Measurements from ENCODE around the gene RPL7L1. TPM values are rescaled to one million over a fixed set of nuclear protein-coding genes. Genes with fewer than 3 reads are reported as not detected.
A peak's percentile ranks its signal among the peaks of the same experiment; 100 is the strongest.
"Not testable (repeated sequence)": the region's sequence is repeated elsewhere in the genome, so short reads cannot be mapped to it uniquely, and the experiment has no call there.

RPL7L1 gene
- total RNA-seq, 4 donors from 2014 or later = 99.1 to 121 (median 103) TPM

DNA sequence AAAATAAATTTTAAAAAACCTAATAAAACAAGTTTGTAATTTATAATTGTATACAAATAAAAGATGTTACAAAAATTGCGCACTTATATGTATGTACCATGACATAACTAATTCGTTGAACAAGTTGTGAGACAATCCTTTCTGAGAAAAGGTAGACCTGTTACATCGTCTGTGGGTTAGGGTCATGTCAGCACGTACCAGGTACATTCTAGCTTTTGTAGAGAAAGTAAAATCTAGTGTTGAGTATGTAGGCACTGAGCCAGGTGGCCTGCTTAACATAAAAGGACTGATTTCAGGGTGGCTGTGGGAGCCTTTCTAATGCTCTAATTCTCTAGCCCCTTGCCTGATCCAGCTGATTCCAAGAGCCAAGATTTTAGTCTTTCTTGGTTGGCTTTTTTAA is 10.4 kb downstream of the RPL7L1 start:
- Histone ChIP-seq H3K36me3 (peaks cover 16 to 21% of the 10 kb centered on the region in 2 donors), H3K9me3 (no peaks in the 10 kb centered on the region), H3K27me3 (no peaks in the 10 kb centered on the region), H3K4me3 (replicated peaks in 1 of 3) (peak overlapping the region in 1 of 3 donors; percentile 71), H3K4me1 (peaks cover 7% of the 10 kb centered on the region in 2 donors), H3K27ac (no peak overlapping the region)
- TF ChIP-seq, protein P1, sequence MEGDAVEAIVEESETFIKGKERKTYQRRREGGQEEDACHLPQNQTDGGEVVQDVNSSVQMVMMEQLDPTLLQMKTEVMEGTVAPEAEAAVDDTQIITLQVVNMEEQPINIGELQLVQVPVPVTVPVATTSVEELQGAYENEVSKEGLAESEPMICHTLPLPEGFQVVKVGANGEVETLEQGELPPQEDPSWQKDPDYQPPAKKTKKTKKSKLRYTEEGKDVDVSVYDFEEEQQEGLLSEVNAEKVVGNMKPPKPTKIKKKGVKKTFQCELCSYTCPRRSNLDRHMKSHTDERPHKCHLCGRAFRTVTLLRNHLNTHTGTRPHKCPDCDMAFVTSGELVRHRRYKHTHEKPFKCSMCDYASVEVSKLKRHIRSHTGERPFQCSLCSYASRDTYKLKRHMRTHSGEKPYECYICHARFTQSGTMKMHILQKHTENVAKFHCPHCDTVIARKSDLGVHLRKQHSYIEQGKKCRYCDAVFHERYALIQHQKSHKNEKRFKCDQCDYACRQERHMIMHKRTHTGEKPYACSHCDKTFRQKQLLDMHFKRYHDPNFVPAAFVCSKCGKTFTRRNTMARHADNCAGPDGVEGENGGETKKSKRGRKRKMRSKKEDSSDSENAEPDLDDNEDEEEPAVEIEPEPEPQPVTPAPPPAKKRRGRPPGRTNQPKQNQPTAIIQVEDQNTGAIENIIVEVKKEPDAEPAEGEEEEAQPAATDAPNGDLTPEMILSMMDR (IDR thresholded peaks at IDR 0.05) = no peak
- no peak for TF ChIP-seq POLR2A (IDR thresholded peaks at IDR 0.05)
- no peak for DNase-seq
- intact Hi-C loops (cut with DNase I) = no loop called here
- 56 to 61% methylated on average over 4 of the region's 4 CpGs for WGBS, 2 donors

DNA sequence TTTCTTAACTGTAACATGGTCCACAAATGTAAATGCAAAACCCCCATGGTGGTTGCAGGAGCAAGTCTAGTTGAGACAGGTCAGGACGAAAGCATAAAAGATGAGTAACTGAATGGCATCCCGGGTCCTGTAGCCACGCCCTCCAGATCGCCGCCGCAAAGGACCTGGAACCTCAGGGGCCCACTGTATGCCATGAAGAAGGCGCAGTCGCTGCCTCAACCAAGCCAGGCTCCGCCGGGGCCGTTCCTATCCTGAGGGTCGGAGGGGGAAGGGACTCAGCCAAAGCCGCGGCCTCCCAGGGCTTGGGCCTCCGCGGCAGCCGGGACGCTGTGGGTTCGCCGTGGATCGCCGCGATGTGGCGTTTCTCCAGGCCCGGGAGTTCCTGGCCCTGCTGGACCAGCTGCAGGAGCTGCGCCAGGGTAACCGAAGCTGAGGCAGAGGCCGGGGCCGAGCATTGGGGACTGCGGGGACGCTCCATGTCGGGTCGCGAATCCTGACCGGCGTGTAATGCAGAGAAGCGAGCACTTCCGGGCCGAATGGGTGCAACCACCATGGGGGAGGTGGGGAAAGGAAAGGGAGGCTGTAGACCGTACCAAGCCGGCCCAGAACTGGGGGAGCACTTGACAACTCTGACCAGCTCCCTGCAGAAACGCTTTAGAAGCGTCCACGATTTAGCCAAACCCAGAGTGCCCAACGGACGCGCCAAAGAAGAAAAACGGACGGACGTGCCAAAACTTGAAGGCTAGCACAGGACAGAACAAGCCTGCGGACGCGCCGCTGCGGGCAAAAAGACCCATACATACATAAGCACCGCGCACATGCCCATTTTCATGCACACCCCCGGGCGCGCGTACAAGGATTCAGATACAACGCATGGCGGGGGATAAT is 11.1 kb downstream of the RPL7L1 start:
- H3K4me1 ChIP-seq = peaks cover 7% of the 10 kb centered on the region in 2 donors
- TF ChIP-seq, protein P1 (IDR thresholded peaks at IDR 0.05) = no peak
- TF ChIP-seq POLR2A (IDR thresholded peaks at IDR 0.05) = peak in 1 of 2 donors; percentile 74
- DNase-seq = peak; percentile 92 to 94
- WGBS, 2 donors = 0% methylated on average over 47 to 49 of the region's 63 CpGs
- intact Hi-C loops (cut with DNase I) = no loop called here
- no peaks in the 10 kb centered on the region for H3K9me3 ChIP-seq
- H3K36me3 ChIP-seq = peaks cover 8 to 14% of the 10 kb centered on the region in 2 donors
- H3K4me3 ChIP-seq (replicated peaks in 1 of 3) = peak overlapping the region; percentile 71 to 89 (median 72)
- H3K27ac ChIP-seq = peak overlapping the region; percentile 45 to 81 (median 80)
- H3K27me3 ChIP-seq = no peaks in the 10 kb centered on the region

DNA sequence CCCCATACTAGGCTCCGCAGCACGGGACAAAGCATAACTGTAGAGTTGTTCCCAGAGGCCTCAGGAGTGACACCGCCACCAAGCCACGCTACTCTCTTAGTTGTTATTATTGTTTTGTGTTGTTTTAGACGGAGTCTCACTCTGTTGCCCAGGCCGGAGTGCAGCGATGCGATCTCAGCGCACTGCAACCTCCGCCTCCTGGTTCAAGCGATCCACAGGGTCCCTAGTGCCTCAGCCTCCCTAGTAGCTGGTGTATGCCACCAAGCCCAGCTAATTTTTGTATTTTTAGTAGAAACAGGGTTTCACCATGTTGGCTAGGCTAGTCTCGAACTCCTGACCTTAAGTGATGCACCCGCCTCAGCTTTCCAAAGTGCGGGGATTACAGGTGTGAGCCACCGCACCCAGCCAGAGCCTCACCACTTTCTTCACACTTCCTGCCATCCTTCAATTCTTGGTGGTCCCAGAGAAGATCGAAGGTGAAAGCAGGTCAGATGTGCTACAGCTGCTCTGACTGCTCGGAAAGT is 11.8 kb downstream of the RPL7L1 start:
- Histone ChIP-seq H3K27me3 (no peaks in the 10 kb centered on the region), H3K4me3 (replicated peaks in 1 of 3) (peak overlapping the region; percentile 16 to 89 (median 71)), H3K9me3 (no peaks in the 10 kb centered on the region), H3K27ac (peak overlapping the region in 2 of 3 donors; percentile 80 to 81), H3K36me3 (peaks cover 1 to 8% of the 10 kb centered on the region in 2 donors), H3K4me1 (peaks cover 7% of the 10 kb centered on the region in 2 donors)
- TF ChIP-seq, protein P1 (IDR thresholded peaks at IDR 0.05) = no peak
- no peak for TF ChIP-seq POLR2A (IDR thresholded peaks at IDR 0.05)
- intact Hi-C loops (cut with DNase I) = no loop called here
- WGBS, 2 donors = 31 to 45% methylated on average over 15 to 17 of the region's 17 CpGs
- DNase-seq = no peak

DNA sequence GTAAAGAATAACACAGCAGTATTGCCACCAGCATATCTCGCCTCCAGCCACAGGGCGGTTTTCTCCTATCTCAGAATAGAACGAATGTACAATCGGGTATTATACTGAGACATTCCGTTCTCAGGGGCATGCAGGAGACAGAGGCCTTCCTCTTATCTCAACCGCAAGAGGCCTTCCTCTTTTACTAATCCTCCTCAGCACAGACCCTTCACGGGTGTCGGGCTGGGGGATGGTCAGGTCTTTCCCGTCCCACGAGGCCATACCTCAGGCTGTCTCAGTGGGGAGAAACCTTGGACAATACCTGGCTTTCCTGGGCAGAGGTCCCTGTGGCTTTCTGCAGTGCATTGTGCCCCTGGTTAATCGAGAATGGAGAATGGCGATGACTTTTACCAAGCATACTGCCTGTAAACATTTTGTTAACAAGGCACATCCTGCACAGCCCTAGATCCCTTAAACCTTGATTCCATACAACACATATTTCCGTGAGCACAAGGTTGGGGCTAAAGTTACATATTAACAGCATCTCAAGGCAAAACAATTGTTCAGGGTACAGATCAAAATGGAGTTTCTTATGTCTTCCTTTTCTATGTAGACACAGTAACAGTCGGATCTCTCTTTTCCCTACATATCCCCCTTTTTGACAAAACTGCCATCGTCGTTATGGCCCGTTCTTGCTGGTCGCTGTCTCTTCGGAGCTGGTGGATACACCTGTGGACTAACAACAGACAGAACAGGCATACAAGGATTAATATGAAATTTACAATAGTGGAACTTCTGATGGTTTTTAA is 14.8 kb downstream of the RPL7L1 start:
- H3K27ac ChIP-seq; DNase-seq; H3K27me3 ChIP-seq; H3K4me1 ChIP-seq; H3K4me3 ChIP-seq (replicated peaks in 1 of 3); intact Hi-C loops (cut with DNase I); H3K36me3 ChIP-seq; H3K9me3 ChIP-seq: not testable (repeated sequence)
- 70% methylated on average over 19 of the region's 19 CpGs for WGBS, 2 donors

DNA sequence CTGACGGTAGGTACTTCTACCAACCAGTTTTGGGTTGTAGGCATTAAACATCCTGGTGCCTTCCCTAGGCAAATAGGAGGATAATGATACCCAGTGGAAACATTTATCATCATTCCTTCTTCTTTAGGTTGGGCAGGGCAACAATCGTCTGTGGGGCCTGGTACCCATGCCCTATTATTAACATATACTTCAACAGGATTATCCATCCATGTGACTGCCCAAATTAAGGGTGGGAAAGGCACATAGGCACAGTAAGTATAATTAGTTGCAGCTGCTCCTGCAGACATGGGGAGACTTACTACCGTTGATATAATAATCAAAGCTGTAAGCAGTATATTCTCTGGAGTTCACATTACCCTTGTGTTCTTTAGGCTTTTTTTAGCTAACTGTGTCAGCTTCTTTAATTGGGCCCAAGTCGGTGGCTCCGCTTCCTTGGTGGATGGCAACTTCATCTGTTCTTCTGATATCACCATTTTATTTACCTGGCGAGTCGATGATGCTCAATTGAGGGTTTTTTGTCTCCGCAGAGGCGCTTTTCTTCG is 16.8 kb downstream of the RPL7L1 start:
- Histone ChIP-seq H3K36me3 (no peaks in the 10 kb centered on the region), H3K4me3 (replicated peaks in 1 of 3) (no peak overlapping the region), H3K27me3 (no peaks in the 10 kb centered on the region), H3K9me3 (no peaks in the 10 kb centered on the region), H3K27ac (no peak overlapping the region), H3K4me1 (peaks cover 0 to 3% of the 10 kb centered on the region in 2 donors)
- 86 to 88% methylated on average over 10 of the region's 10 CpGs for WGBS, 2 donors
- intact Hi-C loops (cut with DNase I) = no loop called here
- TF ChIP-seq, protein P1 (IDR thresholded peaks at IDR 0.05) = no peak
- no peak for TF ChIP-seq POLR2A (IDR thresholded peaks at IDR 0.05)
- no peak for DNase-seq

All from thyroid gland (tissue), 4 donors.